ENCODE results near the gene PLA2G4E. TPM values are rescaled to one million over a fixed set of nuclear protein-coding genes. Genes with fewer than 3 reads are reported as not detected.

PLA2G4E gene
- total RNA-seq, 3 donors from 2014 or later (not counting 1 experiment from before 2014, with no cell fraction given) = not detected

GRCh38 chr15:41972253-41973242, 48.3 kb downstream of the PLA2G4E start, which contains the start of gene EHD4:
EHD4 (minus strand) TSS chr15:41972557; CDS start chr15:41972494, 63 bp downstream.
- Mint-ChIP-seq H3K27ac (peak within 1 kb of the TSS; percentile 94 to 97), H3K4me3 (peak within 1 kb of the TSS; percentile 92), H3K9me3 (no peaks in the 10 kb centered on the region), H3K4me1 (peaks cover 31 to 36% of the 10 kb centered on the region in 2 donors), H3K27me3 (ENCODE audit: low read depth in 2 of 2) (peaks cover 15 to 21% of the 10 kb centered on the region in 2 donors), H3K36me3 (no peaks in the 10 kb centered on the region)
- intact Hi-C loops (cut with micrococcal nuclease) = loop anchor here (1.0 kb wide), 2 partner anchors 35 to 198 kb away; partner anchors contain the start of gene MAPKBP1
- DNase-seq (peak; percentile 93 to 98), ATAC-seq (peak; percentile 83 to 94 (median 88))
- Histone ChIP-seq H3K9me3 (ENCODE audit: control insufficient read depth, insufficient read depth, low read length) (no peaks in the 10 kb centered on the region), H3K27me3 (ENCODE audit: control insufficient read depth, insufficient read depth, low read length) (peaks cover 4% of the 10 kb centered on the region), H3K4me3 (ENCODE audit: low read length) (peak within 1 kb of the TSS; percentile 78), H3K27ac (ENCODE audit: low read length) (peak within 1 kb of the TSS; percentile 85), H3K4me1 (ENCODE audit: control insufficient read depth, insufficient read depth, low read length) (peaks cover 24% of the 10 kb centered on the region), H3K36me3 (ENCODE audit: control insufficient read depth, insufficient read depth, low read length) (no peaks in the 10 kb centered on the region)
- TF ChIP-seq CTCF (IDR thresholded peaks at IDR 0.05) = peak; percentile 45
- under 1% methylated on average over 72 of the region's 72 CpGs for WGBS (ENCODE audit: insufficient coverage)

GRCh38 chr15:41971895-41972252, 49.0 kb downstream of the PLA2G4E start:
- peaks cover 31 to 39% of the 10 kb centered on the region in 2 donors for H3K4me1 Mint-ChIP-seq
- no peaks in the 10 kb centered on the region for H3K36me3 Mint-ChIP-seq
- Histone ChIP-seq H3K4me1 (ENCODE audit: control insufficient read depth, insufficient read depth, low read length) (peaks cover 28% of the 10 kb centered on the region), H3K27me3 (ENCODE audit: control insufficient read depth, insufficient read depth, low read length) (peaks cover 4% of the 10 kb centered on the region), H3K27ac (ENCODE audit: low read length) (peak overlapping the region; percentile 85), H3K9me3 (ENCODE audit: control insufficient read depth, insufficient read depth, low read length) (no peaks in the 10 kb centered on the region), H3K36me3 (ENCODE audit: control insufficient read depth, insufficient read depth, low read length) (no peaks in the 10 kb centered on the region), H3K4me3 (ENCODE audit: low read length) (peak overlapping the region; percentile 78)
- peak overlapping the region; percentile 92 for H3K4me3 Mint-ChIP-seq
- intact Hi-C loops (cut with micrococcal nuclease) = loop anchor here (1.0 kb wide), 2 partner anchors 35 to 198 kb away; partner anchors contain the start of gene MAPKBP1
- under 1% methylated on average over 46 of the region's 46 CpGs for WGBS (ENCODE audit: insufficient coverage)
- peak; percentile 25 to 45 (median 39) for ATAC-seq
- no peaks in the 10 kb centered on the region for H3K9me3 Mint-ChIP-seq
- peaks cover 11 to 21% of the 10 kb centered on the region in 2 donors for H3K27me3 Mint-ChIP-seq (ENCODE audit: low read depth in 2 of 2)
- TF ChIP-seq CTCF (IDR thresholded peaks at IDR 0.05) = no peak
- no peak for DNase-seq
- H3K27ac Mint-ChIP-seq = peak overlapping the region; percentile 88 to 97

GRCh38 chr15:41971089-41971894, 49.5 kb downstream of the PLA2G4E start:
- H3K4me3 Mint-ChIP-seq = peak overlapping the region; percentile 88
- no peaks in the 10 kb centered on the region for H3K36me3 Mint-ChIP-seq
- peak; percentile 64 to 78 (median 65) for ATAC-seq
- peak overlapping the region; percentile 85 for H3K27ac ChIP-seq (ENCODE audit: low read length)
- intact Hi-C loops (cut with micrococcal nuclease) = no loop called here
- H3K27me3 ChIP-seq (ENCODE audit: control insufficient read depth, insufficient read depth, low read length) = peaks cover 4% of the 10 kb centered on the region
- WGBS (ENCODE audit: insufficient coverage) = 12% methylated on average over 15 of the region's 16 CpGs
- H3K4me1 Mint-ChIP-seq = peaks cover 33 to 44% of the 10 kb centered on the region in 2 donors
- no peak for TF ChIP-seq CTCF (IDR thresholded peaks at IDR 0.05)
- peak overlapping the region; percentile 78 for H3K4me3 ChIP-seq (ENCODE audit: low read length)
- peaks cover 34% of the 10 kb centered on the region for H3K4me1 ChIP-seq (ENCODE audit: control insufficient read depth, insufficient read depth, low read length)
- peak overlapping the region; percentile 88 to 97 for H3K27ac Mint-ChIP-seq
- peak; percentile 69 to 86 for DNase-seq
- H3K9me3 Mint-ChIP-seq = no peaks in the 10 kb centered on the region
- no peaks in the 10 kb centered on the region for H3K36me3 ChIP-seq (ENCODE audit: control insufficient read depth, insufficient read depth, low read length)
- H3K9me3 ChIP-seq (ENCODE audit: control insufficient read depth, insufficient read depth, low read length) = no peaks in the 10 kb centered on the region
- H3K27me3 Mint-ChIP-seq (ENCODE audit: low read depth in 2 of 2) = peaks cover 11 to 21% of the 10 kb centered on the region in 2 donors

Data from natural killer cell (primary cell).